Trophoblast cell (in vitro differentiated cells and primary cell): ENCODE data around the gene CCNQ.

Experiments used
- DNase-seq, 2 donors: peaks; one replicate each; pipeline ENCODE4 v3.0.0-alpha.2; 2016
- H2AFZ ChIP-seq: 2 replicates; pipeline ENCODE4 v1.6.1; 2013; ENCODE audit warnings: low read length, moderate library complexity, mild to moderate bottlenecking; ENCODE audit not compliant: insufficient read depth, poor library complexity
- H2AK5ac ChIP-seq: 2 replicates; pipeline ENCODE4 v1.6.1; 2013; ENCODE audit warnings: mild to moderate bottlenecking, low read length
- H2BK120ac ChIP-seq: 2 replicates; pipeline ENCODE4 v1.6.1; 2013; ENCODE audit warnings: low read length, mild to moderate bottlenecking, moderate library complexity; ENCODE audit not compliant: insufficient read depth, poor library complexity
- H2BK12ac ChIP-seq: 2 replicates; pipeline ENCODE4 v1.6.1; 2013; ENCODE audit warnings: mild to moderate bottlenecking, low read length, moderate library complexity
- H2BK5ac ChIP-seq: 2 replicates; pipeline ENCODE4 v1.6.1; 2013; ENCODE audit warnings: low read length, low read depth, moderate library complexity, mild to moderate bottlenecking; ENCODE audit not compliant: poor library complexity
- H3K14ac ChIP-seq: 2 replicates; pipeline ENCODE4 v1.6.1; 2013; ENCODE audit warnings: mild to moderate bottlenecking, low read length
- H3K18ac ChIP-seq: 2 replicates; pipeline ENCODE4 v1.6.1; 2013; ENCODE audit warnings: mild to moderate bottlenecking, low read length
- H3K23ac ChIP-seq: 2 replicates; pipeline ENCODE4 v1.6.1; 2013; ENCODE audit warnings: low read length
- H3K27ac ChIP-seq: 2 replicates; pipeline ENCODE4 v1.5.1; 2013; ENCODE audit warnings: low read depth, mild to moderate bottlenecking, inconsistent platforms, low read length, moderate library complexity
- H3K27me3 ChIP-seq: 2 replicates; pipeline ENCODE4 v1.6.1; 2013; ENCODE audit warnings: inconsistent platforms, mild to moderate bottlenecking, low read length, moderate library complexity; ENCODE audit not compliant: insufficient read depth
- H3K36me3 ChIP-seq, 2 experiments: 1 replicate in 1 of 2; 2 replicates in 1 of 2; pipeline ENCODE4 v1.6.1; 2013; ENCODE audit warnings: low read length in 2 of 2, mild to moderate bottlenecking in 2 of 2, moderate library complexity in 1 of 2; ENCODE audit not compliant: insufficient read depth in 2 of 2, control insufficient read depth in 1 of 2
- H3K4ac ChIP-seq: 2 replicates; pipeline ENCODE4 v1.6.1; 2013; ENCODE audit warnings: low read depth, mild to moderate bottlenecking, low read length, moderate library complexity
- H3K4me1 ChIP-seq, 2 experiments: 1 replicate in 1 of 2; 2 replicates in 1 of 2; pipeline ENCODE4 v1.6.1; 2013; ENCODE audit warnings: low read length in 2 of 2, mild to moderate bottlenecking in 2 of 2, moderate library complexity in 1 of 2; ENCODE audit not compliant: insufficient read depth in 2 of 2, control insufficient read depth in 1 of 2
- H3K4me2 ChIP-seq: 2 replicates; pipeline ENCODE4 v1.6.1; 2013; ENCODE audit warnings: inconsistent platforms, mild to moderate bottlenecking, low read length, moderate library complexity
- H3K4me3 ChIP-seq: 2 replicates; pipeline ENCODE4 v1.5.1; 2013; ENCODE audit warnings: mild to moderate bottlenecking, low read depth, low read length, inconsistent platforms
- H3K79me1 ChIP-seq: one replicate; pipeline ENCODE4 v1.6.1; 2013; ENCODE audit warnings: low read length
- H3K79me2 ChIP-seq: 2 replicates; pipeline ENCODE4 v1.6.1; 2013; ENCODE audit warnings: low read length, mild to moderate bottlenecking; ENCODE audit not compliant: control insufficient read depth, insufficient read depth, poor library complexity
- H3K9ac ChIP-seq: 2 replicates; pipeline ENCODE4 v1.6.1; 2013; ENCODE audit warnings: mild to moderate bottlenecking, low read length
- H3K9me3 ChIP-seq: 2 replicates; pipeline ENCODE4 v1.6.1; 2013; ENCODE audit warnings: low read depth, mild to moderate bottlenecking, control low read depth, inconsistent platforms, low read length; ENCODE audit not compliant: insufficient read depth
- H4K12ac ChIP-seq: 2 replicates; pipeline ENCODE4 v1.6.1; 2013; ENCODE audit warnings: low read depth, mild to moderate bottlenecking, low read length, moderate library complexity
- H4K8ac ChIP-seq: 2 replicates; pipeline ENCODE4 v1.6.1; 2013; ENCODE audit warnings: low read depth, mild to moderate bottlenecking, low read length, moderate library complexity
- H4K91ac ChIP-seq: one replicate; pipeline ENCODE4 v1.6.1; 2013; ENCODE audit warnings: low read depth, mild to moderate bottlenecking, low read length, moderate library complexity
- WGBS: extraction: QIAGEN DNeasy Blood & Tissue Kit; methylation state at CpG from one replicate; pipeline ENCODE4 v1.1.7; 2013; ENCODE audit warnings: missing lambda C conversion rate; ENCODE audit not compliant: insufficient read length, insufficient coverage; ENCODE audit errors: extremely low coverage; 5-methylcytosine and 5-hydroxymethylcytosine counted together

CCNQ gene

DNA sequence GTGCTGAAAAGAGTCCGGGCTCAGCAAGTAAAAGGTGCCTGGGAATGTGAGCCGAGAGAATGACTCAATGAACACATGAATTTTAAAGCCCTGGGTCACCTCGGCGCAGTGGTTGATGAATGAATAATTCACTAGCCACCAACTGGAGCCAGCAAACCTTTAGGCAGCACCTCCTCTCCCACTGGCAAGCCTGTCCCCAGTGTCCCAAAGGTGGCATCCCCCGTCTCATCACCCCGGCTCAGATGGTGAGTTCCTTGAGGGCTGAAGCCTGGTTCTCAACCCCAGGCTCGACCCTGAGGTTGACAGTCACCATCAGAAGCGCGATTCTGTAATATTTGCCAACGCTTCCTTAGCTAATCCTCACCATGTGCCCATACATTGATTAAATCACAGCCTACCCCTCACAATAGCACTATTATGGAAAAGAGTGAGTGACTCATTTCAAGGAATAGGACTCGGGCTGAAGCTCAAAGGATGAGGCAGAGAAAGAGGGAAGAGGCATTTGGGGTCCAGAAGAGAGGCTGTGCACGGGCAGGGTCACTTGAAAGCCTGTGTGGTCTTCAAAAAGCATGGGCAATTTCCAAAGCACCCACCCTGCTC lies 2.7 kb upstream of the CCNQ start:
- no peak overlapping the region for H2BK12ac ChIP-seq
- no peaks in the 10 kb centered on the region for H3K36me3 ChIP-seq
- no peak overlapping the region for H3K4ac ChIP-seq
- no peak overlapping the region for H3K4me3 ChIP-seq
- H3K9me3 ChIP-seq: no peaks in the 10 kb centered on the region
- H3K27ac ChIP-seq: no peak overlapping the region
- no peak overlapping the region for H4K12ac ChIP-seq
- no peak overlapping the region for H2BK5ac ChIP-seq
- H3K14ac ChIP-seq: no peak overlapping the region
- H2AFZ ChIP-seq: no peak overlapping the region
- H3K23ac ChIP-seq: no peak overlapping the region
- H3K79me1 ChIP-seq: peaks cover 3% of the 10 kb centered on the region
- no peak overlapping the region for H2AK5ac ChIP-seq
- no peak overlapping the region for H3K4me2 ChIP-seq
- H3K4me1 ChIP-seq: peaks cover 3 to 10% of the 10 kb centered on the region in 2 experiments
- no peak overlapping the region for H4K8ac ChIP-seq
- H3K18ac ChIP-seq: no peak overlapping the region
- WGBS: no CpG with 5 or more reads among the region's 12 CpGs
- H4K91ac ChIP-seq: no peak overlapping the region
- DNase-seq: no peak
- no peak overlapping the region for H2BK120ac ChIP-seq
- H3K9ac ChIP-seq: no peak overlapping the region
- H3K27me3 ChIP-seq: no peaks in the 10 kb centered on the region
- H3K79me2 ChIP-seq: peaks cover 3% of the 10 kb centered on the region

DNA sequence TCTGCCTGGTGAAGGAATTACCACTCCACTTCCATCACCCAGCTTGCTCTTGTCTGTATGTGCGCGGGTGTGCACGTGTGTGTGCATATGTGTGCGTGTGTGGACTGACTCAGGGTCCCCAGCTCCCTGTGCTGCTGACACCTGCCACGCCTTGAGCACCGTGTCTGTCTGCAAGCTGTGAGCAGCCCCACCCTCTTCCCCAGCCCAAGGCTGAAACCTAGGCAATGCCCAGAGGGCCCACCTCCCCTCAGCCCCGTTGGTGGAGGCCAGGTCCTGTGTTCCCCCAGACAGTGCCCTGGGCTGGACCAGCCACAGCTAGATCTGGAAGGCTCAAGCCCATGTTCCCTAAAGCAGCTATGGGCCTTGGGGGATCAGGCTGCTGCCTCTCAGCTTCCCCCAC lies 2.0 kb upstream of the CCNQ start:
- Histone ChIP-seq H3K9ac (no peak overlapping the region), H3K79me1 (peaks cover 3% of the 10 kb centered on the region), H3K4ac (no peak overlapping the region), H2BK5ac (no peak overlapping the region), H2BK12ac (no peak overlapping the region), H3K18ac (no peak overlapping the region), H3K4me3 (no peak overlapping the region), H4K91ac (no peak overlapping the region), H3K9me3 (no peaks in the 10 kb centered on the region), H4K12ac (no peak overlapping the region), H4K8ac (no peak overlapping the region), H3K79me2 (peaks cover 3% of the 10 kb centered on the region), H3K36me3 (no peaks in the 10 kb centered on the region), H3K4me1 (peaks cover 3 to 10% of the 10 kb centered on the region in 2 experiments), H3K23ac (no peak overlapping the region), H2AFZ (peak overlapping the region; percentile 25), H3K27me3 (no peaks in the 10 kb centered on the region), H2AK5ac (no peak overlapping the region), H3K4me2 (no peak overlapping the region), H3K27ac (no peak overlapping the region), H2BK120ac (no peak overlapping the region), H3K14ac (no peak overlapping the region)
- no peak for DNase-seq
- no CpG with 5 or more reads among the region's 7 CpGs for WGBS

DNA sequence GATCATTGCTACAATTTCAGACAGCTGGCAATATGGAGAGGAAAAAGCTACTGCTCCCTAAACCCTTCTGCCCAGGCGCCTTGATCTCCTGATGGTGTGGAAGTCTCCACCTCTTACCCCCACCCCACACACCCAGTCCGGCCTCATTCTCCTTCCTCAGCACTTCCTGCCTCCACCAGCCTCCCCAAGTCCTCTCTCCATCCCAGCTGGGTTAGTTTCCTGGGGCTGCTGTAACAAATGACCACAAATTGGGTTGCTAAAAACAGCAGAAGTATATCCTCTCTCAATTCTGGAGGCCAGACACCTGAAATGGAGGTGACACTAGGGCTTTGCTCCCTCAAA lies 1.1 kb upstream of the CCNQ start:
- no peak overlapping the region for H3K9ac ChIP-seq
- no CpG with 5 or more reads among the region's 2 CpGs for WGBS
- H3K79me1 ChIP-seq: peaks cover 3% of the 10 kb centered on the region
- no peak overlapping the region for H3K4ac ChIP-seq
- no peak overlapping the region for H2AFZ ChIP-seq
- no peak overlapping the region for H2BK12ac ChIP-seq
- H3K79me2 ChIP-seq: peaks cover 3% of the 10 kb centered on the region
- no peak overlapping the region for H4K91ac ChIP-seq
- H3K27ac ChIP-seq: no peak overlapping the region
- H3K27me3 ChIP-seq: no peaks in the 10 kb centered on the region
- H3K4me3 ChIP-seq: no peak overlapping the region
- no peak overlapping the region for H2AK5ac ChIP-seq
- H4K8ac ChIP-seq: no peak overlapping the region
- peaks cover 4 to 6% of the 10 kb centered on the region in 2 experiments for H3K36me3 ChIP-seq
- H4K12ac ChIP-seq: no peak overlapping the region
- H3K4me2 ChIP-seq: peak overlapping the region; percentile 61
- no peak overlapping the region for H2BK5ac ChIP-seq
- no peaks in the 10 kb centered on the region for H3K9me3 ChIP-seq
- no peak overlapping the region for H3K23ac ChIP-seq
- H3K14ac ChIP-seq: no peak overlapping the region
- DNase-seq: no peak
- no peak overlapping the region for H2BK120ac ChIP-seq
- no peak overlapping the region for H3K18ac ChIP-seq
- peaks cover 3 to 10% of the 10 kb centered on the region in 2 experiments for H3K4me1 ChIP-seq

DNA sequence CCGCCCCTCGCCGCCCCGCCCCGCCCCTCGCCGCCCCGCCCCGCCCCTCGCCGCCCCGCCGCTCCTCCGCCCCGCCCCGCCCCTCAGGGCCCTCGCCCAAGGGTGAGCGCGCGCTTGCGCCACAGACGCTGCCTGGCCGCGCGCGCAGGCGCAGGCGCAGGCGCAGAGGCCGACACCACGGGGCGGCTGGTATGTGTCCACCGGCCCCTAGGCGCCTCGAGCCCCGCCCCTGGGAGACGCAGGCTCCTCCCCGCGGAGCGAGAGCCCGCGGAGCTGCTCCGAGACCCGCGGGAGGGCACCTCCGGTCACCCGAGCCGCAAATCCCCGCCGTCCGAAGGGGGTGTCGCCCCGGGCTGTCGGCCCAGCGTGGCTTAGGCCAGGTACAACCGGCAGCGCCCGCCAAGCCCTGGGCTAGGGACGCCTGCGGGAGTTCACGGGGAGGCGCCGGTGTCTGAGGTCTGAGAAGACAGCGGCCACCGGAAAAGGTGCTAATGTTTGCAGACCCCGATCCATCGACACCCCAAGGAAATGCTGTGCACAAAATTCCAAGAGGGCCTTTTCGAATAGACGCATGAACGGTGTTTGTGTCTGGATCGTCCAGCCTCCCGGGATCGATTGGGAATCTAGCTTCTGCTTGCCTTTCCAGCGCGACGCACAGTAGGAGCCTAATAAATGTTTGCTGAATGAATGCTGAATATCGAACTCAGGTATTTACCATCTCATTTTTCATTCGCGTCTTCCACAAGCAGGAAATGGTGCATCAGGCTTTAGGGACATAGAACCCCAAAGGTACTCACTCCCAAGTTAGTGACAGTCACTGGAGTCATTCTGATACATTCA lies 473 bp upstream of the CCNQ start:
- Histone ChIP-seq H3K9ac (peak overlapping the region; percentile 84), H3K18ac (peak overlapping the region; percentile 92), H4K12ac (no peak overlapping the region), H2BK5ac (peak overlapping the region; percentile 48), H2AFZ (peak overlapping the region; percentile 83), H3K4me2 (peak overlapping the region; percentile 61), H3K36me3 (peaks cover 8 to 10% of the 10 kb centered on the region in 2 experiments), H3K9me3 (no peaks in the 10 kb centered on the region), H3K27ac (peak overlapping the region; percentile 29), H3K4me1 (peaks cover 3 to 10% of the 10 kb centered on the region in 2 experiments), H3K79me1 (peaks cover 3% of the 10 kb centered on the region), H2BK120ac (peak overlapping the region; percentile 18), H4K91ac (peak overlapping the region; percentile 74), H3K14ac (peak overlapping the region; percentile 81), H3K27me3 (no peaks in the 10 kb centered on the region), H2AK5ac (no peak overlapping the region), H3K4me3 (peak overlapping the region; percentile 81), H2BK12ac (peak overlapping the region; percentile 29), H3K79me2 (peaks cover 3% of the 10 kb centered on the region), H3K4ac (no peak overlapping the region), H3K23ac (no peak overlapping the region), H4K8ac (peak overlapping the region; percentile 84)
- peak; percentile 74 to 89 for DNase-seq
- WGBS: no CpG with 5 or more reads among the region's 79 CpGs
